Endothelial cell of umbilical vein (primary cell): Measurements from ENCODE around the gene NANOS3. TPM values are rescaled to one million over a fixed set of nuclear protein-coding genes. Genes with fewer than 3 reads are reported as not detected.
A peak's percentile ranks its signal among the peaks of the same experiment; 100 is the strongest.
"Not testable (repeated sequence)": the region's sequence is repeated elsewhere in the genome, so short reads cannot be mapped to it uniquely, and the experiment has no call there.

ENCODE experiments used
- BruUV-seq: library from RNA; stranded (reverse); fragments of 400-500 nt; replicated peaks from 2 replicates; lab custom pipeline; 2021; lab: Mats Ljungman, UMichigan
- CTCF ChIA-PET: fragments of 300-600, 350-600 bp; sonication (Branson Sonifier 250); formaldehyde crosslinking; loops from one replicate; lab custom pipeline; 2021; ENCODE audit warnings: antibody characterized with exemption, inconsistent platforms; lab: Charles Lee
- POLR2A ChIA-PET: fragments of 300-600, 350-600 bp; sonication (Branson Sonifier 250); formaldehyde crosslinking; loops from one replicate; lab custom pipeline; 2021; ENCODE audit warnings: antibody characterized with exemption, inconsistent platforms; lab: Charles Lee
- DNase-seq: peaks from one replicate; pipeline ENCODE4 v3.0.0-alpha.2; 2011; ENCODE audit warnings: low read depth, low spot score
- FAIRE-seq: peaks from 2 replicates; lab custom pipeline; 2011; peaks lifted over from hg19 to GRCh38; lab: Jason Lieb, UNC
- H2AFZ ChIP-seq: 2 replicates; pipeline ENCODE4 v1.6.0; 2012; ENCODE audit warnings: low read depth, low read length, control low read depth, inconsistent platforms
- H3K27ac ChIP-seq: 2 replicates; pipeline ENCODE4 v1.5.1; 2011; ENCODE audit warnings: low read depth, mild to moderate bottlenecking, control low read depth, low read length, moderate library complexity; ENCODE audit not compliant: insufficient read depth
- H3K27me3 ChIP-seq, 2 experiments: 2 replicates each; pipeline versions ENCODE4 v1.6.0 to v1.6.1; 2011; ENCODE audit warnings: low read length in 2 of 2, mixed read lengths in 1 of 2; ENCODE audit not compliant: control insufficient read depth in 2 of 2, insufficient read depth in 2 of 2
- H3K36me3 ChIP-seq, 2 experiments: 2 replicates in 1 of 2; 3 replicates in 1 of 2; pipeline ENCODE4 v1.5.1; 2011; ENCODE audit warnings: low read length in 2 of 2, mild to moderate bottlenecking in 1 of 2, moderate library complexity in 1 of 2; ENCODE audit not compliant: control insufficient read depth in 2 of 2, insufficient read depth in 2 of 2; ENCODE audit errors: extremely low read depth in 1 of 2
- H3K4me1 ChIP-seq: 3 replicates; pipeline ENCODE4 v1.5.1; 2011; ENCODE audit warnings: mild to moderate bottlenecking, low read length; ENCODE audit not compliant: control insufficient read depth, insufficient read depth; ENCODE audit errors: extremely low read depth
- H3K4me2 ChIP-seq: 2 replicates; pipeline ENCODE4 v1.6.1; 2011; ENCODE audit warnings: low read length, control low read depth, mixed read lengths; ENCODE audit not compliant: insufficient read depth
- H3K4me3 ChIP-seq, 3 experiments: fragments of 200-600 bp in 1 of 3; sonication (generic), shearing (Covaris generic) in 1 of 3; replicated peaks in 1 of 3; 2 replicates each; pipeline ENCODE4 v1.5.1; 2011 to 2016; ENCODE audit warnings: control low read depth in 3 of 3, low read length in 3 of 3, mild to moderate bottlenecking in 2 of 3, inconsistent platforms in 1 of 3, low read depth in 1 of 3, moderate library complexity in 1 of 3; ENCODE audit not compliant: insufficient read depth in 1 of 3
- H3K79me2 ChIP-seq: 2 replicates; pipeline ENCODE4 v1.6.0; 2012; ENCODE audit warnings: low read length, inconsistent platforms; ENCODE audit not compliant: control insufficient read depth, insufficient read depth
- H3K9ac ChIP-seq: replicated peaks from 2 replicates; pipeline ENCODE3; 2011; ENCODE audit warnings: low read length, control low read depth; ENCODE audit not compliant: insufficient read depth; ENCODE audit errors: extremely low read depth
- H3K9me1 ChIP-seq: replicated peaks from 3 replicates; pipeline ENCODE4 v1.6.0; 2011; ENCODE audit warnings: mild to moderate bottlenecking, low read length; ENCODE audit not compliant: control insufficient read depth, insufficient read depth; ENCODE audit errors: extremely low read depth
- H3K9me3 ChIP-seq: replicated peaks from 2 replicates; pipeline ENCODE4 v1.5.1; 2012; ENCODE audit warnings: low read length, inconsistent platforms; ENCODE audit not compliant: control insufficient read depth, insufficient read depth
- H4K20me1 ChIP-seq: replicated peaks from 2 replicates; pipeline ENCODE3; 2011; ENCODE audit warnings: mild to moderate bottlenecking, low read length; ENCODE audit not compliant: control insufficient read depth, insufficient read depth; ENCODE audit errors: extremely low read depth
- EZH2 ChIP-seq: IDR thresholded peaks from 2 replicates; pipeline ENCODE4 v1.6.1; 2012; ENCODE audit warnings: borderline replicate concordance, low read depth, mild to moderate bottlenecking, moderate library complexity, low read length, inconsistent platforms; ENCODE audit not compliant: severe bottlenecking
- FOS ChIP-seq: IDR thresholded peaks from 2 replicates; pipeline ENCODE4 v1.6.1; 2011; ENCODE audit warnings: mild to moderate bottlenecking, low read length, moderate library complexity, borderline replicate concordance; ENCODE audit not compliant: insufficient read depth
- GATA2 ChIP-seq: IDR thresholded peaks from 2 replicates; pipeline ENCODE4 v1.7.0; 2011; ENCODE audit warnings: low read depth, mild to moderate bottlenecking, moderate library complexity, mixed read lengths, low read length; ENCODE audit not compliant: insufficient read length, insufficient read depth
- JUN ChIP-seq: IDR thresholded peaks from 2 replicates; pipeline ENCODE4 v1.6.1; 2011; ENCODE audit warnings: borderline replicate concordance, low read depth; ENCODE audit not compliant: insufficient read length, insufficient read depth
- MYC ChIP-seq: IDR thresholded peaks from one replicate; pipeline ENCODE4 v1.6.1; 2011; ENCODE audit warnings: mild to moderate bottlenecking, low read depth, low read length
- POLR2A ChIP-seq: IDR thresholded peaks from 2 replicates; pipeline ENCODE4 v1.6.1; 2012; ENCODE audit warnings: low read depth, mild to moderate bottlenecking, control low read depth, low read length
- POLR2AphosphoS5 ChIP-seq: IDR thresholded peaks from 2 replicates; pipeline ENCODE4 v1.6.1; 2012; ENCODE audit warnings: low read depth, mild to moderate bottlenecking, control low read depth, low read length, moderate library complexity; ENCODE audit not compliant: insufficient read depth
- dilution Hi-C: fragments of 300-500 bp; cut with MboI; formaldehyde crosslinking; loops from one replicate; pipeline ENCODE4 v1.15.0; 2019; ENCODE audit warnings: low sequenced_read_pairs; ENCODE audit not compliant: extremely low pct_ligation_motif_present
- intact Hi-C: fragments of 100-400 bp; cut with micrococcal nuclease; formaldehyde crosslinking; loops from one replicate; pipeline ENCODE4 v1.10.0; 2022
- polyA plus RNA-seq, 4 experiments: library from polyadenylated mRNA; depleted of rRNA in 3 of 4; stranded (reverse) in 3 of 4; unstranded in 1 of 4; fragments of >200 nt; gene quantifications; 2 replicates each; pipeline versions ENCODE4 v1.2.1 to v1.2.3, GENCODE V29; 2011 to 2012; ENCODE audit warnings: missing spikeins in 1 of 4
- total RNA-seq: library from RNA; stranded (reverse); gene quantifications from 2 replicates; pipeline ENCODE4 v1.2.3, GENCODE V29; 2021
- TF ChIP-seq, protein P1 (sequence below): IDR thresholded peaks from 2 replicates; pipeline ENCODE4 v1.6.1; 2011; ENCODE audit not compliant: insufficient read depth, insufficient read length
- TF ChIP-seq, protein P2 (sequence below), 2 donors: IDR thresholded peaks; 1 replicate in 1 of 2; 2 replicates in 1 of 2; pipeline ENCODE4 v1.5.1; 2011; ENCODE audit warnings: low read length in 2 of 2, mild to moderate bottlenecking in 2 of 2, moderate library complexity in 2 of 2, control low read depth in 1 of 2, inconsistent platforms in 1 of 2, low read depth in 1 of 2; ENCODE audit not compliant: insufficient read depth in 1 of 2; ENCODE audit errors: extremely low read depth in 1 of 2

The NANOS3 gene
- total and polyA plus RNA-seq, 2 donors (not counting 3 experiments of a cell fraction or from before 2014, with no cell fraction given): 1.0 to 4.4 TPM

DNA sequence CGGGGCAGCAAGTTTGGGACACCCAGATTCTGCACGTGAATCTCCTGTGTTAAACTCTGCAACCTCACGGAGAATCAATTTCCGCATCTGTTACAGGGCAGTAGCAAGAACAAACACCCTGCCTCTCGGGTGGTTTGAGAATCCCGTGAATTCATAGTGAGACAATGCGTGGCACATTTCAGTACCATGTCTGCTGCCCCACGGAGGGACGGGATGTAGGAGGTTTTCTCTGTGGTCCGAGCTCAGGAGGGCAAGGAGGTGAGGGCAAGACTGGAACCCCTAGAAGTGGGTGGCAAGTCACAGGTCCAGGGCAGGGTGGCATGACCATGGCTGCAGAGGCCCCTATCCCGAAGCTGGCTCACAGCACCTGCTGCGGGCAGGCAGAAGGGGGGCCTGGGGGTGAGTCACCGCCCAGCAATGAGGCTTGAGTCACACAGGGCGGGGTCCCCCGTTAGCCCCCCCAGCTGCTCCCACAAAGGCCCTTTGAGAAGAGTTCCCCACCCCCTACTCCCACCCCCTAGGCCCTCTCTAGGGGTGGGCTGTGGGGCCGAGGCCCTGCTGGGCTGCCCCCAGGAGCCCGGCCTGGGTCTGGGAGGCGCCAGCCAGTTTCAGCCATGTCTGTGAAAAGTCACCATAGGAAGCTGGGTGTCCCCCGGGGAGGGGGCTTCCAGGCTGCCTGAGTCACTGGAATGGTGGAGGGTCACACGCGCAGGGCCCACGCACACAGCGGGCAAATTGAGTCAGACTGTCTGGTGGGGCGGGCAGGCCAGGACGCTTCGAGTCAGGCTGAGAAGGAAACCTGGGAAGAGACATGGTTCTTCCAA lies 25.8 kb upstream of the NANOS3 start:
- TF ChIP-seq POLR2A (peak; percentile 1), MYC (no peak), FOS (peak; percentile 99), POLR2AphosphoS5 (peak; percentile 89), JUN (peak; percentile 91), EZH2 (no peak), GATA2 (no peak)
- TF ChIP-seq, protein P1, sequence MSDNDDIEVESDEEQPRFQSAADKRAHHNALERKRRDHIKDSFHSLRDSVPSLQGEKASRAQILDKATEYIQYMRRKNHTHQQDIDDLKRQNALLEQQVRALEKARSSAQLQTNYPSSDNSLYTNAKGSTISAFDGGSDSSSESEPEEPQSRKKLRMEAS: no peak
- TF ChIP-seq, protein P2, sequence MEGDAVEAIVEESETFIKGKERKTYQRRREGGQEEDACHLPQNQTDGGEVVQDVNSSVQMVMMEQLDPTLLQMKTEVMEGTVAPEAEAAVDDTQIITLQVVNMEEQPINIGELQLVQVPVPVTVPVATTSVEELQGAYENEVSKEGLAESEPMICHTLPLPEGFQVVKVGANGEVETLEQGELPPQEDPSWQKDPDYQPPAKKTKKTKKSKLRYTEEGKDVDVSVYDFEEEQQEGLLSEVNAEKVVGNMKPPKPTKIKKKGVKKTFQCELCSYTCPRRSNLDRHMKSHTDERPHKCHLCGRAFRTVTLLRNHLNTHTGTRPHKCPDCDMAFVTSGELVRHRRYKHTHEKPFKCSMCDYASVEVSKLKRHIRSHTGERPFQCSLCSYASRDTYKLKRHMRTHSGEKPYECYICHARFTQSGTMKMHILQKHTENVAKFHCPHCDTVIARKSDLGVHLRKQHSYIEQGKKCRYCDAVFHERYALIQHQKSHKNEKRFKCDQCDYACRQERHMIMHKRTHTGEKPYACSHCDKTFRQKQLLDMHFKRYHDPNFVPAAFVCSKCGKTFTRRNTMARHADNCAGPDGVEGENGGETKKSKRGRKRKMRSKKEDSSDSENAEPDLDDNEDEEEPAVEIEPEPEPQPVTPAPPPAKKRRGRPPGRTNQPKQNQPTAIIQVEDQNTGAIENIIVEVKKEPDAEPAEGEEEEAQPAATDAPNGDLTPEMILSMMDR (IDR thresholded peaks at IDR 0.05; ENCODE audit: extremely low read depth in 1 of 2, insufficient read depth in 1 of 2, low read depth in 1 of 2, low read length in 2 of 2): no peak
- Histone ChIP-seq H3K4me1 (peaks cover 34% of the 10 kb centered on the region), H3K4me2 (peak overlapping the region; percentile 84), H4K20me1 (no peaks in the 10 kb centered on the region), H3K27me3 (no peaks in the 10 kb centered on the region), H3K36me3 (no peaks in the 10 kb centered on the region), H3K27ac (peak overlapping the region; percentile 100), H3K9me3 (no peaks in the 10 kb centered on the region), H2AFZ (peak overlapping the region; percentile 27), H3K9me1 (no peaks in the 10 kb centered on the region), H3K79me2 (no peaks in the 10 kb centered on the region), H3K9ac (peak overlapping the region; percentile 99), H3K4me3 (peak overlapping the region in 1 of 3 experiments; percentile 25)
- POLR2A ChIA-PET: interaction anchor here (1.1 to 1.5 kb wide), 3 partner anchors 10 to 14 kb away, joined by 4 to 11 read pairs (median 6); no protein-coding TSS in a partner anchor
- DNase-seq: peak; percentile 94
- intact Hi-C loops (loop anchor here (1.0 to 2.0 kb wide), 4 partner anchors 11 to 700 kb away; partner anchors contain the start of genes IER2 and STX10), dilution Hi-C loops (no loop called here)
- BruUV-seq: TSS peak; percentile 61
- FAIRE-seq: peak; percentile 93
- CTCF ChIA-PET: interaction anchor here (0.6 to 3.6 kb wide), 4 partner anchors 11 to 68 kb away, joined by 3 to 42 read pairs (median 4); partner anchors contain the start of gene ZSWIM4

DNA sequence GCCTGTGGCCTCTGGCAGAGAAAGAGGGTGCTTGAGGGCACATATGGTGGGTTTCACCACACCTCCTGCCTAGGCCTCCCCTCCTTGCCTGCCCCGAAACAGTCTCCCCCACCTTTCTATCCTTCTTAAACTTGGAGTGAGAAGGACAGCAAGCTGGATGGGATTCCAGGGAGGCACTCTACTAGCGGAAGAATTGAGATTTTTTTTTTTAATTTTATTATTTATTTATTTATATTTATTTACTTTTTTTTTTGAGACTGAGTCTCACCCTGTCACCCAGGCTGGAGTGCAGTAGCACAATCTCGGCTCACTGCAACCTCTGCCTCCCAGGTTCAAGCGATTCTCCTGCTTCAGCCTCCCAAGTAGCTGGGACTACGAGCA lies 25.2 kb upstream of the NANOS3 start:
- H3K4me2 ChIP-seq, H3K36me3 ChIP-seq, H3K4me3 ChIP-seq, FAIRE-seq, H3K27me3 ChIP-seq, dilution Hi-C loops, DNase-seq, H3K9me1 ChIP-seq, H3K9me3 ChIP-seq, H3K79me2 ChIP-seq, H4K20me1 ChIP-seq: not testable (repeated sequence)
- Histone ChIP-seq H3K9ac (peak overlapping the region; percentile 99), H3K4me1 (peaks cover 28% of the 10 kb centered on the region), H3K27ac (peak overlapping the region; percentile 100), H2AFZ (peak overlapping the region; percentile 27)
- POLR2A ChIA-PET: interaction anchor here (1.1 to 1.5 kb wide), 3 partner anchors 10 to 15 kb away, joined by 4 to 11 read pairs (median 6); no protein-coding TSS in a partner anchor
- TSS peak; percentile 31 for BruUV-seq
- CTCF ChIA-PET: interaction anchor here (0.6 to 3.6 kb wide), 4 partner anchors 10 to 68 kb away, joined by 3 to 42 read pairs (median 4); partner anchors contain the start of gene ZSWIM4
- intact Hi-C loops: loop anchor here (1.0 to 2.0 kb wide), 4 partner anchors 11 to 701 kb away; partner anchors contain the start of genes IER2 and STX10
